Small intestine (tissue), 7 donors: ENCODE results near the gene CDH2. TPM values are rescaled to one million over a fixed set of nuclear protein-coding genes. Genes with fewer than 3 reads are reported as not detected.

Experiments used
- DNase-seq, 2 donors: peaks; one replicate each; pipeline versions ENCODE4 v3.0.0 to v3.0.0-alpha.2; 2013
- FAIRE-seq: peaks from 2 replicates; lab custom pipeline; 2012; peaks lifted over from hg19 to GRCh38; lab: Jason Lieb, UNC
- H3K27ac ChIP-seq, 3 donors: one replicate each; pipeline ENCODE4 v1.5.1; 2013; ENCODE audit warnings: low read length in 2 of 3, mild to moderate bottlenecking in 2 of 3, control low read depth in 1 of 3, inconsistent platforms in 1 of 3, low read depth in 1 of 3, moderate library complexity in 1 of 3
- H3K27me3 ChIP-seq, 3 donors: one replicate each; pipeline ENCODE4 v1.6.1; 2013; ENCODE audit warnings: low read length in 3 of 3, inconsistent platforms in 1 of 3; ENCODE audit not compliant: control insufficient read depth in 3 of 3, insufficient read depth in 3 of 3
- H3K36me3 ChIP-seq, 3 donors: one replicate each; pipeline ENCODE4 v1.6.1; 2013; ENCODE audit warnings: low read length in 3 of 3, inconsistent platforms in 1 of 3, low read depth in 1 of 3, mild to moderate bottlenecking in 1 of 3, moderate library complexity in 1 of 3; ENCODE audit not compliant: control insufficient read depth in 3 of 3, insufficient read depth in 2 of 3
- H3K4me1 ChIP-seq, 3 donors: one replicate each; pipeline ENCODE4 v1.6.1; 2013; ENCODE audit warnings: low read length in 2 of 3, inconsistent platforms in 1 of 3, low read depth in 1 of 3, mild to moderate bottlenecking in 1 of 3, moderate library complexity in 1 of 3; ENCODE audit not compliant: control insufficient read depth in 3 of 3, insufficient read depth in 2 of 3
- H3K4me3 ChIP-seq, 3 donors: one replicate each; pipeline ENCODE4 v1.5.1; 2013; ENCODE audit warnings: low read length in 3 of 3, control low read depth in 1 of 3, inconsistent platforms in 1 of 3, low read depth in 1 of 3, mild to moderate bottlenecking in 1 of 3, moderate library complexity in 1 of 3
- H3K9me3 ChIP-seq, 2 donors: one replicate each; pipeline ENCODE4 v1.6.1; 2013; ENCODE audit warnings: low read depth in 1 of 2, low read length in 1 of 2; ENCODE audit not compliant: control insufficient read depth in 2 of 2, insufficient read depth in 1 of 2
- WGBS, 3 donors: extraction: QIAGEN DNeasy Blood & Tissue Kit; methylation state at CpG; one replicate each; pipeline ENCODE4 v1.1.7; 2013; 5-methylcytosine and 5-hydroxymethylcytosine counted together
- polyA plus RNA-seq, 4 donors: library from polyadenylated mRNA; stranded (reverse) in 3 of 4; unstranded in 1 of 4; fragments of 200-250 nt in 3 of 4; fragments of 120-200 nt in 1 of 4; gene quantifications; one replicate each; pipeline versions ENCODE4 v1.2.1 to v1.2.3, GENCODE V29; 2013
- donor health status: healthy with polysubstance abuse.
- donor health status: control.
- donor health status: control.
- donor health status: Bipolar disorder and iron deficiency.
- donor health status: healthy.

CDH2 gene
- polyA plus RNA-seq, 4 donors, result 1.1 to 8.9 (median 1.5) TPM; not detected in 1

- no peak for FAIRE-seq
- no peaks in the 10 kb centered on the region for H3K9me3 ChIP-seq
- no peaks in the 10 kb centered on the region for H3K4me1 ChIP-seq
- no peaks in the 10 kb centered on the region for H3K36me3 ChIP-seq
- H3K27ac ChIP-seq, result no peak overlapping the region
- 72 to 78% (median 77%) methylated on average over 1 of the region's 1 CpG for WGBS, 3 donors
- no peaks in the 10 kb centered on the region for H3K27me3 ChIP-seq
- no peak for DNase-seq
- no peak overlapping the region for H3K4me3 ChIP-seq
These were observed 26.0 kb downstream of the CDH2 start for GRCh38 chr18:28150925-28151324.

DNA sequence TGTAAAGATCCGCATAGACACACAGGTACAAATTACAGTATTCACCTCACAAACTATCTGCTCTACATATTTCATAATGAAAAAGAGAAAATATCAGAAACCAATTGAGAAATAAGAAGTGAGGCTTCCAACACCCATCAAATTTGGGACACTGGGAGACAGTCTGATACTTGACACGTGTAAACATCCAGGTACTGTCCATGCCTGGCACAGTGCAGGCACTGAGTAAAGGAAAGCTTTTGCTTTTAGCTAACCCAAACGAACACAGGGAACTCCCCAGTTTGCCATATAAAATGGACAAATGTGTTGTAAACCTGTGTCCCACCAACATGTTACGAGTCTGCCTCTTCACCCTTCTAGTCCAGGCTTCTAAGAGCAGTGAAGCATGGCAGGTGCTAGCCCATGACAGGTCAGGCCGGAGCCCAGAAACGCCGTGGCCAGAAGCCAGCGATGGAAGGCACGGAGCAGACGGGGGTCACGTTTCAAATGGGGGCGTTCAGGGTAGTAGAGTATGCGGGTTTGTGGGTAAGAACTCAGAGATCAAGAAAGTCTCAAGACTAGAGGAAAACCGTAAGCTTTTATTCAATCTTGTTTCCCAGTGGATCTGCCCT is 27.0 kb downstream of the CDH2 start:
- H3K27ac ChIP-seq, result no peak overlapping the region
- no peaks in the 10 kb centered on the region for H3K27me3 ChIP-seq
- FAIRE-seq, result no peak
- H3K4me1 ChIP-seq, result no peaks in the 10 kb centered on the region
- WGBS, 3 donors, result 81 to 88% (median 85%) methylated on average over 14 of the region's 14 CpGs
- DNase-seq, result no peak
- H3K9me3 ChIP-seq, result no peaks in the 10 kb centered on the region
- H3K36me3 ChIP-seq, result no peaks in the 10 kb centered on the region
- H3K4me3 ChIP-seq, result no peak overlapping the region

DNA sequence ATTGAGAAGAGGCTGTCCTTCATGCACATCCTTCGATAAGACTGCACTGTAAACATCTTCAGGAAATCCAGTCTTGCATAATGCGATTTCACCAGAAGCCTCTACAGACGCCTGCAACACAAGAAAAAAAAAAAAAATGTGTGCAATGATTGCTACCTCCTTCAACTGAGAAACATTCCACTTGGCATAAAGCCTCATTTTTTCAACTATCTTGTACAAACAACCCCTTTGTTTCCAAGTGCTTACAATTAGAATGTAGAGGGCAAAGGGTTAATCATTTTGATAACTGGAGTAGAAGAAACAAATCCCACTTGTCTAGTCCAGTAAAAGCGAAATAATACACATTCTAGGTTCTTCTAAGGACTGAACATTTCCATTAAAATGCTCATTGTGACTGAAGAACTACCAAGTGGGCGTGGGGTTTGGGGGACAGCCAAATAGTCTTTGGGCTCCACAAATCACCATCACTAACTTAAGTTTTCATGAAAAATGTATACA is 29.2 kb downstream of the CDH2 start:
- no peaks in the 10 kb centered on the region for H3K36me3 ChIP-seq
- no peaks in the 10 kb centered on the region for H3K4me1 ChIP-seq
- WGBS, 3 donors, result 23 to 40% (median 26%) methylated on average over 5 of the region's 5 CpGs
- H3K9me3 ChIP-seq, result no peaks in the 10 kb centered on the region
- H3K27me3 ChIP-seq, result no peaks in the 10 kb centered on the region
- H3K4me3 ChIP-seq, result no peak overlapping the region
- FAIRE-seq (no peak), DNase-seq (peak in 1 of 2 donors; percentile 23)
- no peak overlapping the region for H3K27ac ChIP-seq

DNA sequence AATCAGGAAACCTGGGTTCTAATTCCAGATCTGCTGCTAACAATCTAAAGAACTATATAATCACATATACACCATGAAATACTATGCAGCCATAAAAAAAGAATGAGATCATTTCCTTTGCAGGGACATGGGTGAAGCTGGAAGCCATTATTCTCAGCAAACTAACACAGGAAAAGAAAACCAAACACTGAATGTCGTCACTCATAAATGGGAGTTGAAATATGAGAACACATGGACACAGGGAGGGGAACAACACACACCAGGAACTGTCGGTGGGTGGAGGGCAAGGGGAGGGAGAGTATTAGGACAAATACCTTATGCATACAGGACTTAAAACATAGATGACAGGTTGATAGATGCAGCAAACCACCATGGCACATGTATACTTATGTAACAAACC is 33.2 kb downstream of the CDH2 start:
- no peak overlapping the region for H3K4me3 ChIP-seq
- H3K27me3 ChIP-seq, result no peaks in the 10 kb centered on the region
- no peaks in the 10 kb centered on the region for H3K4me1 ChIP-seq
- H3K9me3 ChIP-seq, result no peaks in the 10 kb centered on the region
- FAIRE-seq (no peak), DNase-seq (no peak)
- no peaks in the 10 kb centered on the region for H3K36me3 ChIP-seq
- H3K27ac ChIP-seq, result no peak overlapping the region
- 65 to 89% (median 70%) methylated on average over 2 of the region's 2 CpGs for WGBS, 3 donors

DNA sequence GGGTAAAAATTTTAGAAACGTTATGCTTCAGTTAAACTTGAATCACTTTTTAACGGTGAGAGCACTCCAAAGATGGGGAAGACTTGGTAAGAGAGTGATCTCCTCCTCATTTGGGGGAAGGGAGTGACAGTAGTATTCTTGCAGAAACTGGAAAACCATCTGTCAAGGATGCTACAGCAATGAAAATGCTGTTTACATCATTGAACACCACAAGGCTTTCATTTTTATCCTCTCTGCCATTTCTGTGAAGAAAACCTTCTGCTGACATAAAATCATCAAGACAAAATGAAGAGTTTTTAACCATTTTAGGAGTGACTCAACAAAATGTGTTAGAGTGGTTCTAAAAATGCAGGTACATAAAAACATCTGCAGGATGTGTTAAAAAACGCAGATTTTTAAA is 38.1 kb downstream of the CDH2 start:
- 78 to 85% (median 80%) methylated on average over 3 of the region's 3 CpGs for WGBS, 3 donors
- Histone ChIP-seq H3K27ac (no peak overlapping the region), H3K4me3 (no peak overlapping the region), H3K9me3 (no peaks in the 10 kb centered on the region), H3K36me3 (no peaks in the 10 kb centered on the region), H3K4me1 (no peaks in the 10 kb centered on the region), H3K27me3 (no peaks in the 10 kb centered on the region)
- FAIRE-seq, result no peak
- DNase-seq, result no peak

DNA sequence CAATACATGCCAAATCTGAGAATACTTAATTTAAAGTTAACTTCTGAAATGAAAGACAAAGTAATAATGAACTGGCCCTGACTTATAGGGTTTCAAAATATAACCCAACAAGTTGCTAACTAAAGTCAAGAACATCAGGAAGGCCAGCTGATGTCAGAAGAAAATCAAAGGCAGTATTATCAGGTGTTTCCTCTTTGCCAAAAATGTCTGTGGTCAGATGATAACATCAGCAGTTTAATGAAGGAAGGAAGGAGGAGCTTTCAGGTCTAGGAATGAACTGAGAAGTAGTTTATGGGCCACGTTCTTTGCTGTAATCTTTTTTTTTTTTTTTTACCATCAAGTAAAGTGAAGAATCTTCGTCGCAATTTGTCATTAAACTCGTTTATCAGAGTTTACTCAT is 40.9 kb downstream of the CDH2 start:
- Histone ChIP-seq H3K9me3 (no peaks in the 10 kb centered on the region), H3K4me3 (no peak overlapping the region), H3K27me3 (no peaks in the 10 kb centered on the region), H3K36me3 (no peaks in the 10 kb centered on the region), H3K27ac (no peak overlapping the region), H3K4me1 (no peaks in the 10 kb centered on the region)
- FAIRE-seq (no peak), DNase-seq (no peak)
- WGBS, 3 donors, result 49 to 57% (median 54%) methylated on average over 4 of the region's 4 CpGs

- DNase-seq (no peak), FAIRE-seq (no peak)
- no peaks in the 10 kb centered on the region for H3K36me3 ChIP-seq
- no peak overlapping the region for H3K4me3 ChIP-seq
- WGBS, 3 donors, result 92 to 94% (median 92%) methylated on average over 7 of the region's 7 CpGs
- H3K9me3 ChIP-seq, result no peaks in the 10 kb centered on the region
- H3K27ac ChIP-seq, result no peak overlapping the region
- H3K27me3 ChIP-seq, result no peaks in the 10 kb centered on the region
- H3K4me1 ChIP-seq, result no peaks in the 10 kb centered on the region
These were observed 42.2 kb downstream of the CDH2 start for GRCh38 chr18:28134774-28135173.

- WGBS, 3 donors, result 57 to 73% (median 61%) methylated on average over 5 of the region's 5 CpGs
- no peak for FAIRE-seq
- peak in 1 of 2 donors; percentile 15 for DNase-seq
- H3K36me3 ChIP-seq, result no peaks in the 10 kb centered on the region
- no peaks in the 10 kb centered on the region for H3K9me3 ChIP-seq
- H3K4me1 ChIP-seq, result no peaks in the 10 kb centered on the region
- H3K4me3 ChIP-seq, result no peak overlapping the region
- H3K27me3 ChIP-seq, result no peaks in the 10 kb centered on the region
- no peak overlapping the region for H3K27ac ChIP-seq
These were observed 44.8 kb downstream of the CDH2 start for GRCh38 chr18:28132084-28132483.

- Histone ChIP-seq H3K4me3 (no peak overlapping the region), H3K36me3 (no peaks in the 10 kb centered on the region), H3K27ac (no peak overlapping the region), H3K4me1 (no peaks in the 10 kb centered on the region), H3K27me3 (no peaks in the 10 kb centered on the region), H3K9me3 (no peaks in the 10 kb centered on the region)
- FAIRE-seq, result no peak
- 79 to 83% (median 82%) methylated on average over 3 of the region's 3 CpGs for whole genome bisulfite sequencing, 3 donors
- DNase-seq, result no peak
These were observed 48.3 kb downstream of the CDH2 start for GRCh38 chr18:28128659-28128980.
